Trophoblast cell (in vitro differentiated cells and primary cell): ENCODE data around the gene ADGRF1.
A peak's percentile ranks its signal among the peaks of the same experiment; 100 is the strongest.

Experiments
- DNase-seq, 2 donors: peaks; one replicate each; pipeline ENCODE4 v3.0.0-alpha.2; 2016
- H2AFZ ChIP-seq: 2 replicates; pipeline ENCODE4 v1.6.1; 2013; ENCODE audit warnings: low read length, moderate library complexity, mild to moderate bottlenecking; ENCODE audit not compliant: insufficient read depth, poor library complexity
- H2AK5ac ChIP-seq: 2 replicates; pipeline ENCODE4 v1.6.1; 2013; ENCODE audit warnings: mild to moderate bottlenecking, low read length
- H2BK120ac ChIP-seq: 2 replicates; pipeline ENCODE4 v1.6.1; 2013; ENCODE audit warnings: low read length, mild to moderate bottlenecking, moderate library complexity; ENCODE audit not compliant: insufficient read depth, poor library complexity
- H2BK12ac ChIP-seq: 2 replicates; pipeline ENCODE4 v1.6.1; 2013; ENCODE audit warnings: mild to moderate bottlenecking, low read length, moderate library complexity
- H2BK5ac ChIP-seq: 2 replicates; pipeline ENCODE4 v1.6.1; 2013; ENCODE audit warnings: low read length, low read depth, moderate library complexity, mild to moderate bottlenecking; ENCODE audit not compliant: poor library complexity
- H3K14ac ChIP-seq: 2 replicates; pipeline ENCODE4 v1.6.1; 2013; ENCODE audit warnings: mild to moderate bottlenecking, low read length
- H3K18ac ChIP-seq: 2 replicates; pipeline ENCODE4 v1.6.1; 2013; ENCODE audit warnings: mild to moderate bottlenecking, low read length
- H3K23ac ChIP-seq: 2 replicates; pipeline ENCODE4 v1.6.1; 2013; ENCODE audit warnings: low read length
- H3K27ac ChIP-seq: 2 replicates; pipeline ENCODE4 v1.5.1; 2013; ENCODE audit warnings: low read depth, mild to moderate bottlenecking, inconsistent platforms, low read length, moderate library complexity
- H3K27me3 ChIP-seq: 2 replicates; pipeline ENCODE4 v1.6.1; 2013; ENCODE audit warnings: inconsistent platforms, mild to moderate bottlenecking, low read length, moderate library complexity; ENCODE audit not compliant: insufficient read depth
- H3K36me3 ChIP-seq, 2 experiments: 1 replicate in 1 of 2; 2 replicates in 1 of 2; pipeline ENCODE4 v1.6.1; 2013; ENCODE audit warnings: low read length in 2 of 2, mild to moderate bottlenecking in 2 of 2, moderate library complexity in 1 of 2; ENCODE audit not compliant: insufficient read depth in 2 of 2, control insufficient read depth in 1 of 2
- H3K4ac ChIP-seq: 2 replicates; pipeline ENCODE4 v1.6.1; 2013; ENCODE audit warnings: low read depth, mild to moderate bottlenecking, low read length, moderate library complexity
- H3K4me1 ChIP-seq, 2 experiments: 1 replicate in 1 of 2; 2 replicates in 1 of 2; pipeline ENCODE4 v1.6.1; 2013; ENCODE audit warnings: low read length in 2 of 2, mild to moderate bottlenecking in 2 of 2, moderate library complexity in 1 of 2; ENCODE audit not compliant: insufficient read depth in 2 of 2, control insufficient read depth in 1 of 2
- H3K4me2 ChIP-seq: 2 replicates; pipeline ENCODE4 v1.6.1; 2013; ENCODE audit warnings: inconsistent platforms, mild to moderate bottlenecking, low read length, moderate library complexity
- H3K4me3 ChIP-seq: 2 replicates; pipeline ENCODE4 v1.5.1; 2013; ENCODE audit warnings: mild to moderate bottlenecking, low read depth, low read length, inconsistent platforms
- H3K79me1 ChIP-seq: one replicate; pipeline ENCODE4 v1.6.1; 2013; ENCODE audit warnings: low read length
- H3K79me2 ChIP-seq: 2 replicates; pipeline ENCODE4 v1.6.1; 2013; ENCODE audit warnings: low read length, mild to moderate bottlenecking; ENCODE audit not compliant: control insufficient read depth, insufficient read depth, poor library complexity
- H3K9ac ChIP-seq: 2 replicates; pipeline ENCODE4 v1.6.1; 2013; ENCODE audit warnings: mild to moderate bottlenecking, low read length
- H3K9me3 ChIP-seq: 2 replicates; pipeline ENCODE4 v1.6.1; 2013; ENCODE audit warnings: low read depth, mild to moderate bottlenecking, control low read depth, inconsistent platforms, low read length; ENCODE audit not compliant: insufficient read depth
- H4K12ac ChIP-seq: 2 replicates; pipeline ENCODE4 v1.6.1; 2013; ENCODE audit warnings: low read depth, mild to moderate bottlenecking, low read length, moderate library complexity
- H4K8ac ChIP-seq: 2 replicates; pipeline ENCODE4 v1.6.1; 2013; ENCODE audit warnings: low read depth, mild to moderate bottlenecking, low read length, moderate library complexity
- H4K91ac ChIP-seq: one replicate; pipeline ENCODE4 v1.6.1; 2013; ENCODE audit warnings: low read depth, mild to moderate bottlenecking, low read length, moderate library complexity
- WGBS: extraction: QIAGEN DNeasy Blood & Tissue Kit; methylation state at CpG from one replicate; pipeline ENCODE4 v1.1.7; 2013; ENCODE audit warnings: missing lambda C conversion rate; ENCODE audit not compliant: insufficient read length, insufficient coverage; ENCODE audit errors: extremely low coverage; 5-methylcytosine and 5-hydroxymethylcytosine counted together

Gene ADGRF1

GRCh38 chr6:46964716-46965519 is 77.2 kb downstream of the ADGRF1 start:
- no peak overlapping the region for H4K12ac ChIP-seq
- H3K9ac ChIP-seq, result no peak overlapping the region
- H3K27ac ChIP-seq, result peak overlapping the region; percentile 51
- WGBS, result no CpG with 5 or more reads among the region's 12 CpGs
- H3K4me3 ChIP-seq, result no peak overlapping the region
- no peak overlapping the region for H3K18ac ChIP-seq
- H2BK120ac ChIP-seq, result no peak overlapping the region
- H3K9me3 ChIP-seq, result no peaks in the 10 kb centered on the region
- no peak overlapping the region for H2BK12ac ChIP-seq
- H3K23ac ChIP-seq, result no peak overlapping the region
- DNase-seq, result peak in 1 of 2 donors; percentile 88
- no peaks in the 10 kb centered on the region for H3K27me3 ChIP-seq
- peak overlapping the region; percentile 14 for H3K4me2 ChIP-seq
- no peaks in the 10 kb centered on the region for H3K79me1 ChIP-seq
- H3K4ac ChIP-seq, result no peak overlapping the region
- no peaks in the 10 kb centered on the region for H3K79me2 ChIP-seq
- H3K36me3 ChIP-seq, result no peaks in the 10 kb centered on the region
- no peak overlapping the region for H3K14ac ChIP-seq
- H2BK5ac ChIP-seq, result no peak overlapping the region
- H4K8ac ChIP-seq, result no peak overlapping the region
- no peak overlapping the region for H4K91ac ChIP-seq
- H3K4me1 ChIP-seq, result peaks cover 0 to 8% of the 10 kb centered on the region in 2 experiments
- H2AK5ac ChIP-seq, result no peak overlapping the region
- no peak overlapping the region for H2AFZ ChIP-seq

GRCh38 chr6:46963626-46964025 is 78.5 kb downstream of the ADGRF1 start:
- H2AK5ac ChIP-seq, result no peak overlapping the region
- H2AFZ ChIP-seq, result no peak overlapping the region
- H4K12ac ChIP-seq, result no peak overlapping the region
- H2BK120ac ChIP-seq, result no peak overlapping the region
- H4K8ac ChIP-seq, result no peak overlapping the region
- no peaks in the 10 kb centered on the region for H3K79me2 ChIP-seq
- H3K27ac ChIP-seq, result no peak overlapping the region
- no peak overlapping the region for H3K4me2 ChIP-seq
- no CpG with 5 or more reads among the region's 5 CpGs for WGBS
- no peaks in the 10 kb centered on the region for H3K27me3 ChIP-seq
- H3K79me1 ChIP-seq, result no peaks in the 10 kb centered on the region
- no peak overlapping the region for H3K18ac ChIP-seq
- H3K4me3 ChIP-seq, result no peak overlapping the region
- no peaks in the 10 kb centered on the region for H3K9me3 ChIP-seq
- H4K91ac ChIP-seq, result no peak overlapping the region
- DNase-seq, result peak; percentile 73 to 92
- no peak overlapping the region for H2BK12ac ChIP-seq
- H3K4me1 ChIP-seq, result peaks cover 0 to 8% of the 10 kb centered on the region in 2 experiments
- H3K9ac ChIP-seq, result no peak overlapping the region
- H3K36me3 ChIP-seq, result no peaks in the 10 kb centered on the region
- no peak overlapping the region for H3K23ac ChIP-seq
- H3K14ac ChIP-seq, result no peak overlapping the region
- H3K4ac ChIP-seq, result no peak overlapping the region
- H2BK5ac ChIP-seq, result no peak overlapping the region

- H4K91ac ChIP-seq, result no peak overlapping the region
- peaks cover 0 to 8% of the 10 kb centered on the region in 2 experiments for H3K4me1 ChIP-seq
- no peak overlapping the region for H4K12ac ChIP-seq
- no peak overlapping the region for H2BK120ac ChIP-seq
- no peak for DNase-seq
- H2BK12ac ChIP-seq, result no peak overlapping the region
- no peak overlapping the region for H3K9ac ChIP-seq
- H3K23ac ChIP-seq, result no peak overlapping the region
- no peak overlapping the region for H3K4ac ChIP-seq
- no peaks in the 10 kb centered on the region for H3K79me2 ChIP-seq
- H3K4me2 ChIP-seq, result no peak overlapping the region
- no peak overlapping the region for H2BK5ac ChIP-seq
- no peaks in the 10 kb centered on the region for H3K36me3 ChIP-seq
- no peaks in the 10 kb centered on the region for H3K79me1 ChIP-seq
- no peak overlapping the region for H3K4me3 ChIP-seq
- H3K27me3 ChIP-seq, result no peaks in the 10 kb centered on the region
- no peak overlapping the region for H4K8ac ChIP-seq
- no peak overlapping the region for H3K14ac ChIP-seq
- H2AK5ac ChIP-seq, result no peak overlapping the region
- no peaks in the 10 kb centered on the region for H3K9me3 ChIP-seq
- H3K27ac ChIP-seq, result no peak overlapping the region
- H2AFZ ChIP-seq, result no peak overlapping the region
- no peak overlapping the region for H3K18ac ChIP-seq
These were observed 79.1 kb downstream of the ADGRF1 start for GRCh38 chr6:46963039-46963438.

- H3K4me2 ChIP-seq, result no peak overlapping the region
- no peak overlapping the region for H4K12ac ChIP-seq
- H3K36me3 ChIP-seq, result no peaks in the 10 kb centered on the region
- H3K18ac ChIP-seq, result no peak overlapping the region
- no peak overlapping the region for H4K91ac ChIP-seq
- H2AFZ ChIP-seq, result no peak overlapping the region
- H3K9ac ChIP-seq, result no peak overlapping the region
- H3K79me1 ChIP-seq, result no peaks in the 10 kb centered on the region
- H3K4ac ChIP-seq, result no peak overlapping the region
- H3K23ac ChIP-seq, result no peak overlapping the region
- no peaks in the 10 kb centered on the region for H3K9me3 ChIP-seq
- DNase-seq, result no peak
- H4K8ac ChIP-seq, result no peak overlapping the region
- H2BK120ac ChIP-seq, result no peak overlapping the region
- H3K4me3 ChIP-seq, result no peak overlapping the region
- H3K79me2 ChIP-seq, result no peaks in the 10 kb centered on the region
- peaks cover 0 to 8% of the 10 kb centered on the region in 2 experiments for H3K4me1 ChIP-seq
- H3K27me3 ChIP-seq, result no peaks in the 10 kb centered on the region
- WGBS, result no CpG with 5 or more reads among the region's 5 CpGs
- H3K14ac ChIP-seq, result no peak overlapping the region
- no peak overlapping the region for H2BK12ac ChIP-seq
- no peak overlapping the region for H2BK5ac ChIP-seq
- no peak overlapping the region for H3K27ac ChIP-seq
- no peak overlapping the region for H2AK5ac ChIP-seq
These were observed 80.4 kb downstream of the ADGRF1 start for GRCh38 chr6:46961711-46962110.
